Measurements from ENCODE around the gene TBC1D13. TPM values are rescaled to one million over a fixed set of nuclear protein-coding genes. Genes with fewer than 3 reads are reported as not detected.

TBC1D13 gene
- total and polyA plus RNA-seq, 2 of the 13 experiments (the other 11 are each of a cell fraction or from before 2014, with no cell fraction given), result 17.9 to 19.7 TPM

DNA sequence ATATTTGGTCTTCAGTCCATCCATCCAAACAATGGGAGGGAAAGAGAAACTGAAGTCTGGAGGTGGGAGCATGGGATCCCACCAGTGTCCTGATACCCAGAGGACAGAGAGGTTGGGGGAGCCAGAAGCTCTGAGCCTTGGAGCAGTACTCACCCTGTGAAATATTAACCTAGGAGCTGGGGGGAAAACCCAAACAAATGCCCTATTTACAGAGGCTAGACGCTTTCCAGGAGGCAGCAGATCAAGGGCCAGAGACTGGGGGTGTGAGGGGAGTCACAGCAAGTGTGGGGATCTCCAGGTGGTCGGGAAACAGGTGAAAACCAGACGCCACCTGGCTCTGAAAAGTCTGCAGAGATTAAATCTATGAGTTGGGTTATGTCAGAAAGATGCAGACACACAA is 21.6 kb upstream of the TBC1D13 start (continued):
- TF ChIP-seq ESRRA (CRISPR knock-in tag; IDR thresholded peaks at IDR 0.05; ENCODE audit: low read depth), result 0 out of 2 replicates have a peak, but pooled peaks have one; percentile 24
- TF ChIP-seq ZNF441 (CRISPR knock-in tag; IDR thresholded peaks at IDR 0.05; ENCODE audit: borderline replicate concordance), result no peak
- TF ChIP-seq SRY (CRISPR knock-in tag; IDR thresholded peaks at IDR 0.05), result no peak
- TF ChIP-seq IKZF1 (IDR thresholded peaks at IDR 0.05), result no peak
- no peak for TF ChIP-seq ZSCAN30 (CRISPR knock-in tag; IDR thresholded peaks at IDR 0.05)
- TF ChIP-seq FOXK1 (CRISPR knock-in tag; IDR thresholded peaks at IDR 0.05; ENCODE audit: borderline replicate concordance, low read depth), result 0 out of 2 replicates have a peak, but pooled peaks have one; percentile 35
- no peak for TF ChIP-seq HOXD1 (CRISPR knock-in tag; IDR thresholded peaks at IDR 0.05)
- TF ChIP-seq XBP1 (CRISPR knock-in tag; IDR thresholded peaks at IDR 0.05), result no peak
- no peak for TF ChIP-seq RAD51 (IDR thresholded peaks at IDR 0.05; ENCODE audit: borderline replicate concordance)
- TF ChIP-seq, protein P1, sequence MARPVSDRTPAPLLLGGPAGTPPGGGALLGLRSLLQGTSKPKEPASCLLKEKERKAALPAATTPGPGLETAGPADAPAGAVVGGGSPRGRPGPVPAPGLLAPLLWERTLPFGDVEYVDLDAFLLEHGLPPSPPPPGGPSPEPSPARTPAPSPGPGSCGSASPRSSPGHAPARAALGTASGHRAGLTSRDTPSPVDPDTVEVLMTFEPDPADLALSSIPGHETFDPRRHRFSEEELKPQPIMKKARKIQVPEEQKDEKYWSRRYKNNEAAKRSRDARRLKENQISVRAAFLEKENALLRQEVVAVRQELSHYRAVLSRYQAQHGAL (CRISPR knock-in tag; IDR thresholded peaks at IDR 0.05; ENCODE audit: not compliant biosample characterization), result no peak
- TF ChIP-seq RFX5 (IDR thresholded peaks at IDR 0.05; ENCODE audit: low read depth, low read length), result no peak
- no peak; the same call in 1 of the 2 replicates for TF ChIP-seq TCF7 (IDR thresholded peaks at IDR 0.05; ENCODE audit: low read depth)
- TF ChIP-seq ZNF589 (CRISPR knock-in tag; conservative IDR thresholded peaks at IDR 0.05), result no peak
- no peak for TF ChIP-seq IRX3 (CRISPR knock-in tag; IDR thresholded peaks at IDR 0.05; ENCODE audit: borderline replicate concordance, low read depth)
- TF ChIP-seq ZNF639 (CRISPR knock-in tag; conservative IDR thresholded peaks at IDR 0.05), result no peak
- no peak for TF ChIP-seq RBM39 (IDR thresholded peaks at IDR 0.05; ENCODE audit: low read depth, low read length, poor library complexity, severe bottlenecking)
- TF ChIP-seq FOSL1 (CRISPR knock-in tag; IDR thresholded peaks at IDR 0.05; ENCODE audit: borderline replicate concordance), result no peak
- TF ChIP-seq GZF1 (CRISPR knock-in tag; IDR thresholded peaks at IDR 0.05), result no peak
- TF ChIP-seq SAP130 (CRISPR knock-in tag; IDR thresholded peaks at IDR 0.05; ENCODE audit: low read depth), result peak; percentile 50; the same call in 1 of the 2 replicates
- TF ChIP-seq, protein P2, sequence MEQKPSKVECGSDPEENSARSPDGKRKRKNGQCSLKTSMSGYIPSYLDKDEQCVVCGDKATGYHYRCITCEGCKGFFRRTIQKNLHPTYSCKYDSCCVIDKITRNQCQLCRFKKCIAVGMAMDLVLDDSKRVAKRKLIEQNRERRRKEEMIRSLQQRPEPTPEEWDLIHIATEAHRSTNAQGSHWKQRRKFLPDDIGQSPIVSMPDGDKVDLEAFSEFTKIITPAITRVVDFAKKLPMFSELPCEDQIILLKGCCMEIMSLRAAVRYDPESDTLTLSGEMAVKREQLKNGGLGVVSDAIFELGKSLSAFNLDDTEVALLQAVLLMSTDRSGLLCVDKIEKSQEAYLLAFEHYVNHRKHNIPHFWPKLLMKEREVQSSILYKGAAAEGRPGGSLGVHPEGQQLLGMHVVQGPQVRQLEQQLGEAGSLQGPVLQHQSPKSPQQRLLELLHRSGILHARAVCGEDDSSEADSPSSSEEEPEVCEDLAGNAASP (CRISPR knock-in tag; IDR thresholded peaks at IDR 0.05; ENCODE audit: borderline replicate concordance), result no peak
- no peak for TF ChIP-seq ZNF550 (CRISPR knock-in tag; IDR thresholded peaks at IDR 0.05; ENCODE audit: borderline replicate concordance)
- TF ChIP-seq ZKSCAN1 (IDR thresholded peaks at IDR 0.05; ENCODE audit: low read length), result no peak
- no peak for TF ChIP-seq ZNF570 (CRISPR knock-in tag; IDR thresholded peaks at IDR 0.05; ENCODE audit: borderline replicate concordance)
- no peak for TF ChIP-seq REPIN1 (CRISPR knock-in tag; IDR thresholded peaks at IDR 0.05; ENCODE audit: borderline replicate concordance, low read depth)
- TF ChIP-seq ZBTB20 (CRISPR knock-in tag; IDR thresholded peaks at IDR 0.05; ENCODE audit: borderline replicate concordance, low read depth), result no peak
- TF ChIP-seq ATF1 (CRISPR knock-in tag; IDR thresholded peaks at IDR 0.05), result no peak
- TF ChIP-seq MED1 (CRISPR knock-in tag; IDR thresholded peaks at IDR 0.05), result no peak
- no peak for TF ChIP-seq SOX13 (IDR thresholded peaks at IDR 0.05)
- no peak for TF ChIP-seq SOX13 (CRISPR knock-in tag; conservative IDR thresholded peaks at IDR 0.05 in 1 of 2, IDR thresholded peaks at IDR 0.05 in 1 of 2)
- TF ChIP-seq ZFP36 (IDR thresholded peaks at IDR 0.05; ENCODE audit: borderline replicate concordance, low read depth, low read length, partially characterized antibody), result no peak
- no peak for TF ChIP-seq SNAPC5 (CRISPR knock-in tag; IDR thresholded peaks at IDR 0.05; ENCODE audit: borderline replicate concordance)
